ENCODE measurements around the gene BNIP2.

BNIP2 gene

DNA sequence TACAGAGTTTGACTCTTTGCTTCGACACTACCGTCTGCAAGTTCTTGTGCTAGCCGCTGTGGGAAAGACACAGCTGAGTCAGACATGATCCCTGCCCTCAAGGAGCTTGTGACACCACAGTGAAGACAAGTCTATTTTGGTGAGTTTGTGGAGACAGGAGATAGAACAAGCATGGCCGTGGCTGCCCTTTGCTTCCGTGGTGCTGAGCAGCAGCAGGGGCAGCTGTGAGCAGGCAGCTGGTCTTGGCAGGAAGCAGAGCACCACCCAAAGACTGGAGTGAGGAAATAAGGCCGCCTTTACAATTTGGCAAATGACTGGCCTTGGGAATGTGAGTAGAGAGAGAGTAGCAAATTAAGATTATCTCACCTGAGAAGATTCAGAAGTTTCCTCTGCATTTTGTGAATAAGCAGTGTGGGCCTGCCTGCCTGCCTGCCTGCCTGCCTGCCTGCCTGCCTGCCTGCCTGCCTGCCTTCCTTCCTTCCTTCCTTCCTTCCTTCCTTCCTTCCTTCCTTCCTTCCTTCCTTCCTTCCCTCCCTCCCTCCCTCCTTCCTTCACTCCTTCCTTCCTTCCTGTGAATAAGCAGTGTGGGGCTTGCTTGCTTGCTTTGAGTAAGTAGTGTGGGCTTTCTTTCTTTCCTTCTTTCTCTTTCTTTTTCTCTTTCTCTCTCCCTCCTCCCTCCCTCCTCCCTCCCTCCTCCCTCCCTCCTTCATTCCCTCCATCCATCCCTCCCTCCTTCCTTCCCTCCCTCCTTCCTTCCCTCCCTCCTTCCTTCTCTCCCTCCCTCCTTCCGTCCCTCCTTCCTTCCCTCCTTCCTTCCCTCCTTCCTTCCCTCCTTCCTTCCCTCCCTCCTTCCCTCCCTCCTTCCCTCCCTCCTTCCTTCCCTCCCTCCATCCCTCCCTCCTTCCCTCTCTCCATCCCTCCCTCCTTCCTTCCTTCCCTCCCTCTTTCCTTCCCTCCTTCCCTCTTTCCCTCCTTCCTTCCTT, 79.1 kb downstream of the BNIP2 start:
- TF ChIP-seq, protein P1, sequence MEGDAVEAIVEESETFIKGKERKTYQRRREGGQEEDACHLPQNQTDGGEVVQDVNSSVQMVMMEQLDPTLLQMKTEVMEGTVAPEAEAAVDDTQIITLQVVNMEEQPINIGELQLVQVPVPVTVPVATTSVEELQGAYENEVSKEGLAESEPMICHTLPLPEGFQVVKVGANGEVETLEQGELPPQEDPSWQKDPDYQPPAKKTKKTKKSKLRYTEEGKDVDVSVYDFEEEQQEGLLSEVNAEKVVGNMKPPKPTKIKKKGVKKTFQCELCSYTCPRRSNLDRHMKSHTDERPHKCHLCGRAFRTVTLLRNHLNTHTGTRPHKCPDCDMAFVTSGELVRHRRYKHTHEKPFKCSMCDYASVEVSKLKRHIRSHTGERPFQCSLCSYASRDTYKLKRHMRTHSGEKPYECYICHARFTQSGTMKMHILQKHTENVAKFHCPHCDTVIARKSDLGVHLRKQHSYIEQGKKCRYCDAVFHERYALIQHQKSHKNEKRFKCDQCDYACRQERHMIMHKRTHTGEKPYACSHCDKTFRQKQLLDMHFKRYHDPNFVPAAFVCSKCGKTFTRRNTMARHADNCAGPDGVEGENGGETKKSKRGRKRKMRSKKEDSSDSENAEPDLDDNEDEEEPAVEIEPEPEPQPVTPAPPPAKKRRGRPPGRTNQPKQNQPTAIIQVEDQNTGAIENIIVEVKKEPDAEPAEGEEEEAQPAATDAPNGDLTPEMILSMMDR (IDR thresholded peaks at IDR 0.05; ENCODE audit: low read depth, low read length, missing control alignments): no peak
- in situ Hi-C loops (cut with HindIII; ENCODE audit: low pct_ligation_motif_present, low sequenced_read_pairs): no loop called here
- H3K36me3 ChIP-seq (replicated peaks): no peaks in the 10 kb centered on the region
- H3K27me3 ChIP-seq (replicated peaks): no peaks in the 10 kb centered on the region
- DNase-seq: no peak
- H3K27ac ChIP-seq: no peak overlapping the region
- no peak overlapping the region for H3K4me3 ChIP-seq (ENCODE audit: low read depth, low read length)
